ENCODE results near the gene MUSTN1. TPM values are rescaled to one million over a fixed set of nuclear protein-coding genes. Genes with fewer than 3 reads are reported as not detected.

Gene MUSTN1
- total and polyA plus RNA-seq, 7 donors: 4.2 to 12.7 (median 8.2) TPM; not detected in 1

DNA sequence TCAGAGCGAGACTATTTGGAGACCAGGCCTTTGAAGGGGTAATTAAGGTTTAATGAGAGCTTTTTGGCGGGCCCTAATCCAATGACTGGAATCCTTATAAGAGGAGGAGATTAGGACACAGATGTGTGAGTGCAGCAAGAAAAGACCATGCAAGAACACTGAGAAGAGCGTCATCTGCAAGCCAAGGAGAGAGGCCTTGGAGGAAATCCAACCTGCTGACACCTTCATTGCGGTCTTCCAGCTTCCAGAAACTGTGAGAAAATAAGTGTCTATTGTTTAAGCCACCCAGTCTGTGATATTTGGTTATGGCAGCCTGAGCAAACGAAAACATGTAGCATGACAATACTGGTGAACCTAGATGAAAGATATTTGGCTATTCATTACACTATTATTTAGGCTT lies 23.0 kb upstream of the MUSTN1 start:
- TF ChIP-seq POLR2AphosphoS5 (IDR thresholded peaks at IDR 0.05): no peak
- no peak for TF ChIP-seq EP300 (IDR thresholded peaks at IDR 0.05)
- no peak for TF ChIP-seq CTCF (IDR thresholded peaks at IDR 0.05)
- no peak for TF ChIP-seq POLR2A (IDR thresholded peaks at IDR 0.05)
- Histone ChIP-seq H3K4me1 (peaks cover 0 to 17% (median 12%) of the 10 kb centered on the region in 4 donors), H3K9me3 (no peaks in the 10 kb centered on the region), H3K27me3 (no peaks in the 10 kb centered on the region), H3K27ac (no peak overlapping the region), H3K4me3 (no peak overlapping the region), H3K36me3 (peaks cover 0 to 20% (median 2%) of the 10 kb centered on the region in 4 donors)
- WGBS, 2 donors: 87 to 95% methylated on average over 5 of the region's 5 CpGs
- intact Hi-C loops (cut with DNase I): no loop called here
- DNase-seq: no peak

- WGBS, 2 donors: 81 to 92% methylated on average over 3 of the region's 3 CpGs
Observed at GRCh38 chr3:52857133-52857532, 22.3 kb upstream of the MUSTN1 start.

GRCh38 chr3:52856666-52857065 lies 21.8 kb upstream of the MUSTN1 start:
- Histone ChIP-seq H3K4me3 (no peak overlapping the region), H3K27me3 (no peaks in the 10 kb centered on the region), H3K36me3 (peaks cover 5 to 32% (median 8%) of the 10 kb centered on the region in 4 donors), H3K4me1 (peaks cover 0 to 17% (median 12%) of the 10 kb centered on the region in 4 donors), H3K9me3 (no peaks in the 10 kb centered on the region), H3K27ac (peak overlapping the region in 2 of 4 donors; percentile 10 to 25)
- intact Hi-C loops (cut with DNase I): no loop called here
- WGBS, 2 donors: 90 to 94% methylated on average over 5 of the region's 5 CpGs
- TF ChIP-seq POLR2A (IDR thresholded peaks at IDR 0.05): no peak
- no peak for TF ChIP-seq EP300 (IDR thresholded peaks at IDR 0.05)
- TF ChIP-seq CTCF (IDR thresholded peaks at IDR 0.05): no peak
- no peak for TF ChIP-seq POLR2AphosphoS5 (IDR thresholded peaks at IDR 0.05)
- no peak for DNase-seq

More at GRCh38 chr3:52857133-52857532, 22.3 kb upstream of the MUSTN1 start:
- no peak for TF ChIP-seq POLR2AphosphoS5 (IDR thresholded peaks at IDR 0.05)
- no peak for TF ChIP-seq EP300 (IDR thresholded peaks at IDR 0.05)
- TF ChIP-seq POLR2A (IDR thresholded peaks at IDR 0.05): no peak
- no peak for TF ChIP-seq CTCF (IDR thresholded peaks at IDR 0.05)
- Histone ChIP-seq H3K4me3 (no peak overlapping the region), H3K9me3 (no peaks in the 10 kb centered on the region), H3K27me3 (no peaks in the 10 kb centered on the region), H3K36me3 (peaks cover under 1 to 27% (median 5%) of the 10 kb centered on the region in 4 donors), H3K4me1 (peaks cover 0 to 17% (median 12%) of the 10 kb centered on the region in 4 donors), H3K27ac (peak overlapping the region in 2 of 4 donors; percentile 10 to 25)
- intact Hi-C loops (cut with DNase I): no loop called here
- no peak for DNase-seq

DNA sequence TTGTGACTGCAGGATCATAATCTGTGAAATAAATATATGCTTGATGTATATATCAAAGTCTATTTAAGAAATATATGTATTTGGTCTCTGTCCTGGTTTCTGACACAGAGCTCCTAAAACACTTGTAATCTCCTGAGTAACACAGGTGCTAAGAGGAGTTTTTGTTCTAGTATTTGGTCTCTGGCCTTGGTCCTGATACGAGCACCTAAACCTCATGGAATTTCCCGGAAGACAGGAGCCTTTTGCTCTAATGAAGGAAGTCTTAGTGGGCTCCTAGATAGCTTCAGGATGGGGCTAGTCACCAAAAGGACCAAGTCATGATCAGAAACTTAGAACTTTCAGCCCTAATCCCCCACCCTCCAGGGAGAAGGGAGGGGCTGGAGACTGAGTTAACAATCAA lies 19.2 kb upstream of the MUSTN1 start:
- H3K4me3 ChIP-seq: no peak overlapping the region
- no peak overlapping the region for H3K27ac ChIP-seq
- no peaks in the 10 kb centered on the region for H3K9me3 ChIP-seq
- TF ChIP-seq POLR2AphosphoS5 (IDR thresholded peaks at IDR 0.05): no peak
- TF ChIP-seq CTCF (IDR thresholded peaks at IDR 0.05): no peak
- WGBS, 2 donors: 75 to 86% methylated on average over 2 of the region's 2 CpGs
- no peaks in the 10 kb centered on the region for H3K27me3 ChIP-seq
- intact Hi-C loops (cut with DNase I): no loop called here
- H3K4me1 ChIP-seq: peaks cover 0 to 21% (median 12%) of the 10 kb centered on the region in 4 donors
- peaks cover 10 to 50% (median 15%) of the 10 kb centered on the region in 4 donors for H3K36me3 ChIP-seq
- no peak for DNase-seq

GRCh38 chr3:52852419-52852818 lies 17.6 kb upstream of the MUSTN1 start:
- H3K27me3 ChIP-seq: no peaks in the 10 kb centered on the region
- DNase-seq: no peak
- H3K27ac ChIP-seq: no peak overlapping the region
- H3K36me3 ChIP-seq: peaks cover 10 to 66% (median 19%) of the 10 kb centered on the region in 4 donors
- intact Hi-C loops (cut with DNase I): no loop called here
- 90% methylated on average over 2 of the region's 2 CpGs for WGBS, 2 donors
- no peak for TF ChIP-seq EP300 (IDR thresholded peaks at IDR 0.05)
- TF ChIP-seq POLR2AphosphoS5 (IDR thresholded peaks at IDR 0.05): no peak
- no peak for TF ChIP-seq POLR2A (IDR thresholded peaks at IDR 0.05)
- TF ChIP-seq CTCF (IDR thresholded peaks at IDR 0.05): no peak
- H3K4me1 ChIP-seq: peaks cover 0 to 23% (median 11%) of the 10 kb centered on the region in 4 donors
- no peak overlapping the region for H3K4me3 ChIP-seq
- H3K9me3 ChIP-seq: no peaks in the 10 kb centered on the region

Data from sigmoid colon (tissue), 7 donors.